H9 (cell line): ENCODE results near the gene RAI1. TPM values are rescaled to one million over a fixed set of nuclear protein-coding genes. Genes with fewer than 3 reads are reported as not detected.

Experiments used
- DNase-seq: peaks from one replicate; pipeline ENCODE4 v3.0.0-alpha.2; 2017
- H2AFZ ChIP-seq: one replicate; pipeline ENCODE4 v1.6.1; 2013; ENCODE audit warnings: mild to moderate bottlenecking, low read length, control low read depth, moderate library complexity
- H2AK5ac ChIP-seq: 2 replicates; pipeline ENCODE4 v1.6.1; 2013; ENCODE audit warnings: low read length, control low read depth, mixed read lengths; ENCODE audit not compliant: insufficient read length
- H2BK120ac ChIP-seq: one replicate; pipeline ENCODE4 v1.6.1; 2013; ENCODE audit warnings: low read depth, mild to moderate bottlenecking, low read length, control low read depth, inconsistent platforms; ENCODE audit not compliant: poor library complexity, severe bottlenecking
- H2BK12ac ChIP-seq: 2 replicates; pipeline ENCODE4 v1.6.1; 2013; ENCODE audit warnings: low read length, control low read depth, mixed read lengths, low read depth; ENCODE audit not compliant: insufficient read length
- H2BK15ac ChIP-seq: 2 replicates; pipeline ENCODE4 v1.6.1; 2013; ENCODE audit warnings: low read depth, low read length, control low read depth
- H2BK20ac ChIP-seq: one replicate; pipeline ENCODE4 v1.6.1; 2013; ENCODE audit warnings: low read depth, mild to moderate bottlenecking, low read length, control low read depth, inconsistent platforms; ENCODE audit not compliant: poor library complexity, severe bottlenecking
- H2BK5ac ChIP-seq: 2 replicates; pipeline ENCODE4 v1.6.1; 2013; ENCODE audit warnings: low read length, control low read depth, mixed read lengths; ENCODE audit not compliant: insufficient read length
- H3K14ac ChIP-seq: 2 replicates; pipeline ENCODE4 v1.6.1; 2013; ENCODE audit warnings: low read length, control low read depth; ENCODE audit not compliant: insufficient read depth
- H3K18ac ChIP-seq: 2 replicates; pipeline ENCODE4 v1.6.1; 2013; ENCODE audit warnings: low read depth, mild to moderate bottlenecking, mixed read lengths, low read length, control low read depth; ENCODE audit not compliant: insufficient read length
- H3K23ac ChIP-seq: 2 replicates; pipeline ENCODE4 v1.6.1; 2013; ENCODE audit warnings: low read length, control low read depth, mixed read lengths, low read depth; ENCODE audit not compliant: insufficient read length
- H3K23me2 ChIP-seq: 2 replicates; pipeline ENCODE4 v1.6.1; 2013; ENCODE audit warnings: low read depth, mild to moderate bottlenecking, mixed read lengths, low read length, control low read depth; ENCODE audit not compliant: insufficient read length, poor library complexity, severe bottlenecking
- H3K27ac ChIP-seq: 2 replicates; pipeline ENCODE4 v1.5.1; 2013; ENCODE audit warnings: low read length, control low read depth, mixed read lengths, low read depth; ENCODE audit not compliant: insufficient read length
- H3K27me3 ChIP-seq: 2 replicates; pipeline ENCODE4 v1.6.1; 2013; ENCODE audit warnings: low read length, control low read depth, inconsistent platforms; ENCODE audit not compliant: insufficient read depth
- H3K4ac ChIP-seq: 2 replicates; pipeline ENCODE4 v1.6.1; 2013; ENCODE audit warnings: low read depth, mild to moderate bottlenecking, control low read depth, inconsistent platforms, low read length, moderate library complexity
- H3K4me1 ChIP-seq: 2 replicates; pipeline ENCODE4 v1.6.1; 2013; ENCODE audit warnings: low read length, control low read depth, inconsistent platforms; ENCODE audit not compliant: insufficient read depth
- H3K4me2 ChIP-seq: 2 replicates; pipeline ENCODE4 v1.6.1; 2013; ENCODE audit warnings: low read length, control low read depth, mixed read lengths; ENCODE audit not compliant: insufficient read length, insufficient read depth
- H3K56ac ChIP-seq: 2 replicates; pipeline ENCODE4 v1.6.1; 2013; ENCODE audit warnings: low read depth, mild to moderate bottlenecking, mixed read lengths, low read length, control low read depth; ENCODE audit not compliant: insufficient read length
- H3K79me1 ChIP-seq: 2 replicates; pipeline ENCODE4 v1.6.1; 2013; ENCODE audit warnings: low read depth, mild to moderate bottlenecking, moderate library complexity, low read length, control low read depth, inconsistent platforms; ENCODE audit not compliant: insufficient read depth, poor library complexity, severe bottlenecking
- H3K79me2 ChIP-seq: 2 replicates; pipeline ENCODE4 v1.6.1; 2013; ENCODE audit warnings: low read length, control low read depth, inconsistent platforms; ENCODE audit not compliant: insufficient read depth
- H3K9ac ChIP-seq: 2 replicates; pipeline ENCODE4 v1.6.1; 2013; ENCODE audit warnings: low read length, control low read depth, mixed read lengths; ENCODE audit not compliant: insufficient read length; ENCODE audit errors: extremely low read depth
- H3K9me3 ChIP-seq: one replicate; pipeline ENCODE4 v1.6.1; 2013; ENCODE audit warnings: low read depth, low read length, inconsistent platforms; ENCODE audit not compliant: control insufficient read depth
- H3T11ph ChIP-seq: one replicate; pipeline ENCODE4 v1.6.1; 2013; ENCODE audit warnings: mild to moderate bottlenecking, low read length, control low read depth, inconsistent platforms
- H4K20me1 ChIP-seq: one replicate; pipeline ENCODE4 v1.6.1; 2013; ENCODE audit not compliant: control insufficient read depth, insufficient read length, insufficient read depth
- H4K5ac ChIP-seq: 2 replicates; pipeline ENCODE4 v1.6.1; 2013; ENCODE audit warnings: low read depth, mild to moderate bottlenecking, mixed read lengths, low read length, control low read depth; ENCODE audit not compliant: insufficient read length
- H4K8ac ChIP-seq: replicated peaks from 2 replicates; pipeline ENCODE4 v1.6.1; 2013; ENCODE audit warnings: low read length, control low read depth, mixed read lengths, low read depth; ENCODE audit not compliant: insufficient read length
- H4K91ac ChIP-seq: 2 replicates; pipeline ENCODE4 v1.6.1; 2013; ENCODE audit warnings: low read depth, mild to moderate bottlenecking, moderate library complexity, mixed read lengths, low read length, control low read depth; ENCODE audit not compliant: insufficient read length
- H3K27ac Mint-ChIP-seq, 3 experiments: 2 replicates in 2 of 3; 3 replicates in 1 of 3; pipeline ENCODE4 v1.8.0; 2020 to 2021; ENCODE audit warnings: mixed read lengths in 3 of 3, mild to moderate bottlenecking in 1 of 3, moderate library complexity in 1 of 3
- H3K27me3 Mint-ChIP-seq: 2 replicates; pipeline ENCODE4 v1.8.0; 2021; ENCODE audit warnings: low read depth, mild to moderate bottlenecking, moderate library complexity, mixed read lengths
- H3K36me3 Mint-ChIP-seq, 3 experiments: 2 replicates in 2 of 3; 3 replicates in 1 of 3; pipeline ENCODE4 v1.8.0; 2020 to 2021; ENCODE audit warnings: low read depth in 3 of 3, mixed read lengths in 3 of 3; ENCODE audit not compliant: insufficient read depth in 1 of 3
- H3K4me1 Mint-ChIP-seq, 2 experiments: 2 replicates each; pipeline ENCODE4 v1.8.0; 2020; ENCODE audit warnings: mixed read lengths in 2 of 2
- H3K4me3 Mint-ChIP-seq, 2 experiments: 2 replicates in 1 of 2; 3 replicates in 1 of 2; pipeline ENCODE4 v1.8.0; 2020 to 2021; ENCODE audit warnings: mild to moderate bottlenecking in 2 of 2, mixed read lengths in 2 of 2, moderate library complexity in 1 of 2
- H3K9me3 Mint-ChIP-seq, 2 experiments: 2 replicates in 1 of 2; 3 replicates in 1 of 2; pipeline ENCODE4 v1.8.0; 2020; ENCODE audit warnings: mild to moderate bottlenecking in 2 of 2, mixed read lengths in 2 of 2, moderate library complexity in 1 of 2
- WGBS: extraction: QIAGEN DNeasy Blood & Tissue Kit; methylation state at CpG from one replicate; pipeline ENCODE4 v1.1.7; 2013; ENCODE audit warnings: missing lambda C conversion rate, low lambda C conversion rate, mixed read lengths; ENCODE audit not compliant: insufficient read length; ENCODE audit errors: extremely low coverage; 5-methylcytosine and 5-hydroxymethylcytosine counted together
- total RNA-seq: library from RNA; stranded (reverse); gene quantifications from 2 replicates; pipeline ENCODE4 v1.2.1, GENCODE V29; 2021
- TF ChIP-seq, protein P1 (sequence below): fragments of 200-600 bp; sonication (generic); conservative IDR thresholded peaks from 3 replicates; pipeline ENCODE4 v1.8.0; 2021; ENCODE audit warnings: antibody characterized with exemption, mild to moderate bottlenecking

Gene RAI1
- total RNA-seq, 1 experiment from 2014 or later: 1.5 TPM

DNA sequence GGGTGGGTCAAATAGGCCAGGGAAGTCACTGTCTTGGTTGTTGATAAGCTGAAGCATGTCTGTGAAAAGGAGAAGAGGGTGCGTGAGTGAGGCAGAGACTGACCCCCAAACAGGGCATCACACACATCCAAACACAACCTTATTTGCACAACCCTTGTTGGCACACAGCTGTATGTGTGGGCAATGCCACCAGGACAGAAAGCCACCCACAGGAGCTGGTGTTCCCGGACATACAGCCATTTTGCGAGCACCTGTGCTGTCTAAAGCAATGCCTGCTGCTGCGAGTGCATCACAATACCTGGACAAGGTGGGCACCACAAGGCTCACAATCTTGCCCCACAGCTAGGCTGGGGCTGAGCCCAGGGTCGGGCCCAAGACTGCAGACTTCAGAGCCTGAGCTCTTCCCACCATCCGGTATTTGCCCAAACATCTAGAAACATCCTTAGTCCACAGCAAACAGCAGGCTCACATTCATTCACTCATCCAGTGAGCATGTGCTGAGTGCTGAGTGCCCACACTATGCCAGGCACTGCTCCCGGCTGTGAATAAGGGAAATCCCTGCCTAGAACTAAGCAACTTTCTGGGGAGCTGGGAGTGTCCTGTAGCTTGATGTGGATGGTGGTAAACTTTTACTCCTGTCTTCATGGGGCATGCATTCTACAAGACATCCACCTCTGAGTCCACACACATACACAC lies 139.4 kb downstream of the RAI1 start:
- Mint-ChIP-seq H3K27me3 (no peaks in the 10 kb centered on the region), H3K4me1 (peaks cover 36 to 65% of the 10 kb centered on the region in 2 experiments), H3K9me3 (no peaks in the 10 kb centered on the region), H3K36me3 (peaks cover 22 to 50% (median 46%) of the 10 kb centered on the region in 3 experiments), H3K27ac (peak overlapping the region in 2 of 3 experiments; percentile 62 to 84; a peak in 3 of 7 replicates), H3K4me3 (no peak overlapping the region)
- peaks cover 11% of the 10 kb centered on the region for H3K4me1 ChIP-seq
- H2AFZ ChIP-seq: no peak overlapping the region
- no peak overlapping the region for H3T11ph ChIP-seq
- H3K14ac ChIP-seq: no peak overlapping the region
- H3K4me2 ChIP-seq: no peak overlapping the region
- H2BK12ac ChIP-seq: no peak overlapping the region
- H3K18ac ChIP-seq: no peak overlapping the region
- no peak overlapping the region for H2AK5ac ChIP-seq
- H3K79me2 ChIP-seq: peaks cover 6% of the 10 kb centered on the region; the same call in 1 of the 2 replicates
- no CpG with 5 or more reads among the region's 7 CpGs for WGBS
- H4K5ac ChIP-seq: no peak overlapping the region
- no peak overlapping the region for H3K4ac ChIP-seq
- H4K91ac ChIP-seq: no peak overlapping the region
- no peaks in the 10 kb centered on the region for H3K9me3 ChIP-seq
- peaks cover 13% of the 10 kb centered on the region for H3K79me1 ChIP-seq
- no peak overlapping the region for H3K56ac ChIP-seq
- H2BK15ac ChIP-seq: no peak overlapping the region
- H2BK120ac ChIP-seq: no peak overlapping the region
- H2BK5ac ChIP-seq: no peak overlapping the region
- H3K27ac ChIP-seq: no peak overlapping the region
- H3K27me3 ChIP-seq: no peaks in the 10 kb centered on the region
- no peak overlapping the region for H3K9ac ChIP-seq
- TF ChIP-seq, protein P1, sequence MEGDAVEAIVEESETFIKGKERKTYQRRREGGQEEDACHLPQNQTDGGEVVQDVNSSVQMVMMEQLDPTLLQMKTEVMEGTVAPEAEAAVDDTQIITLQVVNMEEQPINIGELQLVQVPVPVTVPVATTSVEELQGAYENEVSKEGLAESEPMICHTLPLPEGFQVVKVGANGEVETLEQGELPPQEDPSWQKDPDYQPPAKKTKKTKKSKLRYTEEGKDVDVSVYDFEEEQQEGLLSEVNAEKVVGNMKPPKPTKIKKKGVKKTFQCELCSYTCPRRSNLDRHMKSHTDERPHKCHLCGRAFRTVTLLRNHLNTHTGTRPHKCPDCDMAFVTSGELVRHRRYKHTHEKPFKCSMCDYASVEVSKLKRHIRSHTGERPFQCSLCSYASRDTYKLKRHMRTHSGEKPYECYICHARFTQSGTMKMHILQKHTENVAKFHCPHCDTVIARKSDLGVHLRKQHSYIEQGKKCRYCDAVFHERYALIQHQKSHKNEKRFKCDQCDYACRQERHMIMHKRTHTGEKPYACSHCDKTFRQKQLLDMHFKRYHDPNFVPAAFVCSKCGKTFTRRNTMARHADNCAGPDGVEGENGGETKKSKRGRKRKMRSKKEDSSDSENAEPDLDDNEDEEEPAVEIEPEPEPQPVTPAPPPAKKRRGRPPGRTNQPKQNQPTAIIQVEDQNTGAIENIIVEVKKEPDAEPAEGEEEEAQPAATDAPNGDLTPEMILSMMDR: no peak
- H4K20me1 ChIP-seq: peaks cover 2% of the 10 kb centered on the region
- H3K23ac ChIP-seq: no peak overlapping the region
- H4K8ac ChIP-seq: no peak overlapping the region
- DNase-seq: no peak
- H2BK20ac ChIP-seq: no peak overlapping the region
- H3K23me2 ChIP-seq: peaks cover 9% of the 10 kb centered on the region
